A673 (cell line): Measurements from ENCODE around the gene CBX3.

Experiments
- EZH2 ChIP-seq: fragments of 200-600 bp; sonication (generic); IDR thresholded peaks from 2 replicates; pipeline ENCODE4 v1.6.1; 2017; ENCODE audit warnings: borderline replicate concordance, low read depth, mild to moderate bottlenecking, mixed read lengths, antibody characterized with exemption, low read length; ENCODE audit not compliant: poor library complexity, severe bottlenecking
- TF ChIP-seq, protein P1 (sequence below): fragments of 300-800, 200-600 bp; sonication (generic); conservative IDR thresholded peaks from 2 replicates; pipeline ENCODE4 v1.5.1; 2017; ENCODE audit warnings: low read depth, mild to moderate bottlenecking, antibody characterized with exemption, low read length, moderate library complexity, mixed read lengths

DNA sequence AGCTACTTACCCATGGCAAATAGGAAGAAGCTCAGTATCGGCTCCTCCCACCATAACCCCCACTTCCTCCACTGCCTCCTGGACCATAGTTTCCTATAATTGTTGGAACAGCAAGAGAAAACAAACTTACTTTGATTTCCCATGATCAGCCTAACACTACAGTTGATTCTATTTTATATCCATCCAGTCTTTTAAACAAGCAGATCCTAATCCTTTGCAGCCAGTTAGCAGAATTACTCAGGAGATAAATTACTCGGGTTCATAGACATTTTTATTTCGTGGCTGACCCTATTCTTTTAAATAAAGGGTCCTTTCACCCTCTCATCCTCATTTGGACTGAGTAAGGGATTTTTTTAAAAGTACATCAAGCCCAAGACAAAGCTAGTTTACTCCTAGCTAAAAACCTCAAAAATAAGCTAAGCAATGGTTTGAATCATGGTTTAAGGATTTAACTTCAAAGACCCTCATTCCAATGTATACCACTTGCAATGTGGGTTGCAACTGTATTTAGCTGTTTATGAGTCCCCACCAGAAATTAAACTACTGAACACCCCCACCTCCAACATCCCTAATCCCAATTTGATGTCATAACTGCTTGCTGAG lies 9.0 kb upstream of the CBX3 start:
- TF ChIP-seq, protein P1, sequence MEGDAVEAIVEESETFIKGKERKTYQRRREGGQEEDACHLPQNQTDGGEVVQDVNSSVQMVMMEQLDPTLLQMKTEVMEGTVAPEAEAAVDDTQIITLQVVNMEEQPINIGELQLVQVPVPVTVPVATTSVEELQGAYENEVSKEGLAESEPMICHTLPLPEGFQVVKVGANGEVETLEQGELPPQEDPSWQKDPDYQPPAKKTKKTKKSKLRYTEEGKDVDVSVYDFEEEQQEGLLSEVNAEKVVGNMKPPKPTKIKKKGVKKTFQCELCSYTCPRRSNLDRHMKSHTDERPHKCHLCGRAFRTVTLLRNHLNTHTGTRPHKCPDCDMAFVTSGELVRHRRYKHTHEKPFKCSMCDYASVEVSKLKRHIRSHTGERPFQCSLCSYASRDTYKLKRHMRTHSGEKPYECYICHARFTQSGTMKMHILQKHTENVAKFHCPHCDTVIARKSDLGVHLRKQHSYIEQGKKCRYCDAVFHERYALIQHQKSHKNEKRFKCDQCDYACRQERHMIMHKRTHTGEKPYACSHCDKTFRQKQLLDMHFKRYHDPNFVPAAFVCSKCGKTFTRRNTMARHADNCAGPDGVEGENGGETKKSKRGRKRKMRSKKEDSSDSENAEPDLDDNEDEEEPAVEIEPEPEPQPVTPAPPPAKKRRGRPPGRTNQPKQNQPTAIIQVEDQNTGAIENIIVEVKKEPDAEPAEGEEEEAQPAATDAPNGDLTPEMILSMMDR = no peak
- no peak for TF ChIP-seq EZH2
